Natural killer cell treated with Interleukin-12 subunit alpha and Interleukin-12 subunit beta and Interleukin-15 and Interleukin-18, amount 100 ng/mL, for 72 hours (primary cell): ENCODE measurements around the gene KCNAB2. TPM values are rescaled to one million over a fixed set of nuclear protein-coding genes. Genes with fewer than 3 reads are reported as not detected.
"Not testable (repeated sequence)": the region's sequence is repeated elsewhere in the genome, so short reads cannot be mapped to it uniquely, and the experiment has no call there.

Source experiments
- ATAC-seq, 2 donors: fragments of 150-1000 bp; cut with Tn5 transposase in 1 of 2; sonication (Bioruptor Pico), chemical (Tn5 transposase) in 1 of 2; 2 replicates each; pipeline ENCODE4 v1.10.0; 2021
- DNase-seq: peaks from one replicate; pipeline ENCODE4 v3.0.0; 2022; ENCODE audit warnings: low spot score
- H3K27ac Mint-ChIP-seq, 2 donors: 1 replicate in 1 of 2; 2 replicates in 1 of 2; pipeline ENCODE4 v1.8.0; 2022; ENCODE audit warnings: mixed read lengths in 2 of 2, mild to moderate bottlenecking in 1 of 2, moderate library complexity in 1 of 2
- H3K27me3 Mint-ChIP-seq, 2 donors: 1 replicate in 1 of 2; 2 replicates in 1 of 2; pipeline ENCODE4 v1.8.0; 2022; ENCODE audit warnings: mixed read lengths in 2 of 2
- H3K36me3 Mint-ChIP-seq: one replicate; pipeline ENCODE4 v1.8.0; 2022; ENCODE audit warnings: mixed read lengths
- H3K4me1 Mint-ChIP-seq, 2 donors: 1 replicate in 1 of 2; 2 replicates in 1 of 2; pipeline ENCODE4 v1.8.0; 2022; ENCODE audit warnings: low read depth in 2 of 2, mixed read lengths in 2 of 2, mild to moderate bottlenecking in 1 of 2
- H3K4me3 Mint-ChIP-seq: one replicate; pipeline ENCODE4 v1.8.0; 2022; ENCODE audit warnings: mixed read lengths
- H3K9me3 Mint-ChIP-seq: 2 replicates; pipeline ENCODE4 v1.8.0; 2022; ENCODE audit warnings: mixed read lengths
- total RNA-seq, 2 donors: library from RNA; stranded (reverse); gene quantifications; one replicate each; pipeline ENCODE4 v1.2.3, GENCODE V29; 2022

Gene KCNAB2
- total RNA-seq, 2 donors from 2014 or later = 157 to 360 TPM

- H3K36me3 Mint-ChIP-seq, H3K9me3 Mint-ChIP-seq, H3K4me3 Mint-ChIP-seq, H3K27me3 Mint-ChIP-seq, DNase-seq, ATAC-seq: not testable (repeated sequence)
- peak overlapping the region; percentile 2 to 45 for H3K27ac Mint-ChIP-seq
- peaks cover 11 to 14% of the 10 kb centered on the region in 2 donors for H3K4me1 Mint-ChIP-seq
Measured at GRCh38 chr1:6063532-6064053, 17.9 kb downstream of the KCNAB2 start.

GRCh38 chr1:6065093-6065858, 19.6 kb downstream of the KCNAB2 start:
- peaks cover 4% of the 10 kb centered on the region for H3K36me3 Mint-ChIP-seq
- H3K4me3 Mint-ChIP-seq = no peak overlapping the region
- H3K27ac Mint-ChIP-seq = no peak overlapping the region

DNA sequence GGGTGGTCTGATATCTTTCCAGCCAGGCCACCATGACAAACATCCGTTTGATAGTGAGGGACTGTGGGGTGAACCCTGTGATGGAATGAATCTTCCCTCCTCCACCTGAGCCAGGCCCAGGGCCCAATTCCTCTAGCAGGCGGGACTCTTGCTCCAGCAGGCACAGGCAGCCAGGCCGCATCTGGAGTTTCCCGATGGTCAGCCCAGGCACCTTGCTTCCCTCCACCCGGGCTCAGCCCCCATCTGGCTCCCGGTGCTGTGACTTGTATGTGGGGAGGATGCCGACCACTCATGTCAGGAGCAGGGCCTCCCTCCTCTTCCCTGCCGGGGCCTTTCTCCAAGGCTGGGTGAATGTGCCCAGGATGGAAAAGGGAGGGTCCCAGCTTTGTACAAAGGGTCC, 21.0 kb downstream of the KCNAB2 start:
- no peaks in the 10 kb centered on the region for H3K27me3 Mint-ChIP-seq
- no peak overlapping the region for H3K27ac Mint-ChIP-seq
- H3K36me3 Mint-ChIP-seq = peaks cover 4% of the 10 kb centered on the region
- ATAC-seq (no peak), DNase-seq (no peak)
- H3K9me3 Mint-ChIP-seq = no peaks in the 10 kb centered on the region
- H3K4me1 Mint-ChIP-seq = peaks cover 5 to 11% of the 10 kb centered on the region in 2 donors
- no peak overlapping the region for H3K4me3 Mint-ChIP-seq

More at GRCh38 chr1:6065093-6065858, 19.6 kb downstream of the KCNAB2 start:
- DNase-seq = no peak
- no peak for ATAC-seq
- no peaks in the 10 kb centered on the region for H3K9me3 Mint-ChIP-seq
- H3K27me3 Mint-ChIP-seq = no peaks in the 10 kb centered on the region
- peaks cover 6 to 11% of the 10 kb centered on the region in 2 donors for H3K4me1 Mint-ChIP-seq

- H3K9me3 Mint-ChIP-seq = no peaks in the 10 kb centered on the region
- no peaks in the 10 kb centered on the region for H3K27me3 Mint-ChIP-seq
- peaks cover 5 to 11% of the 10 kb centered on the region in 2 donors for H3K4me1 Mint-ChIP-seq
- no peak overlapping the region for H3K27ac Mint-ChIP-seq
- peaks cover 4% of the 10 kb centered on the region for H3K36me3 Mint-ChIP-seq
- H3K4me3 Mint-ChIP-seq = no peak overlapping the region
- DNase-seq (no peak), ATAC-seq (no peak)
Measured at GRCh38 chr1:6068073-6068472, 22.4 kb downstream of the KCNAB2 start.

DNA sequence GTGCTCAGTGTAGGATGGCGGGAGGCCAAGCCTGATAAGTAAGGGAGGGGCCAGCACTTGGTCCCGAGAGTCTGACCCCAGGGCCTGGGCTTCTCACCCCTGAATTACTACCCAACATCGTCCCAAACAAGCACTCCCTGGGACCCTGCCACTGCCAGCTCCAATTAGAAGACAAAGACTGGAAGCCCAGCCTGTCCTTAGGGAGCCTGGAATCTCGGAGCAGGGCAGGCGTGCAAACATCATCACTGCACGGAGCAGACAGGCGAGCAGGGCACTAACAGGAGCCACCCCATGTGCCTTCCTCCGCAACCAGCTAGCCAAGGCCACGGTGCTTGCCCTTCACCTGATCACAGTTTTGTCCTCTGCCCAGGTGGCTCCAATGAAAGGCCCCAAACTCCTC, 23.2 kb downstream of the KCNAB2 start:
- H3K4me1 Mint-ChIP-seq = peaks cover under 1 to 5% of the 10 kb centered on the region in 2 donors
- H3K36me3 Mint-ChIP-seq = no peaks in the 10 kb centered on the region
- H3K27me3 Mint-ChIP-seq = no peaks in the 10 kb centered on the region
- H3K27ac Mint-ChIP-seq = peak overlapping the region in 1 of 2 donors; percentile 43
- no peak for ATAC-seq
- no peak for DNase-seq
- H3K9me3 Mint-ChIP-seq = no peaks in the 10 kb centered on the region
- H3K4me3 Mint-ChIP-seq = no peak overlapping the region

- DNase-seq (no peak), ATAC-seq (no peak)
- no peak overlapping the region for H3K4me3 Mint-ChIP-seq
- H3K9me3 Mint-ChIP-seq = no peaks in the 10 kb centered on the region
- H3K4me1 Mint-ChIP-seq = peaks cover 0 to 4% of the 10 kb centered on the region in 2 donors
- H3K36me3 Mint-ChIP-seq = no peaks in the 10 kb centered on the region
- no peaks in the 10 kb centered on the region for H3K27me3 Mint-ChIP-seq
- H3K27ac Mint-ChIP-seq = peak overlapping the region in 1 of 2 donors; percentile 43
Measured at GRCh38 chr1:6069573-6069972, 23.9 kb downstream of the KCNAB2 start.

DNA sequence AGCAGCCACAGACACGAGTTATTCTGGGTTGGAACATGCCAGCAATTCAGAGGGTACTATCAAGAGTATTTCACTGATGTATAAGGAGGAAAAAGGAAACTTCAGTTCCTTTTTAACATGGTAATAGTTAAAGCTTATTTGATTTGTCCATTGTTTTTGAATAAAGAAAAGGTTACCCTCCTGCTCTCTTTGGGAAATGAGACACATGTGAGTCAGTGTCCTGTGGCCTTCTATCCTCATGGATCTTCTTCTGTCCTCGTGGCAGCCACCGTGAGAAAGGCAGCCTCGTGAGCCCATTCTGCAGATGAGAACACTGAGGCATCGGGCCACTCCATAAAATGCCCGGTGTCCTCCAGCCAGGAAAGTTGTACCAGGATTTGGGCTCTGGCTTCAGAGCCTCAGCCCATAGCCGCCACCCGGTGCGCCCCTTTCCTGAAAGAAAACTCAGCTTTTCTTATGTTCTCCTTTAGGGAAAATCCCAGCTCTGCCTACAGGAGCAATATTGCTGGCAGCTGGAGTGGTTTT, 24.8 kb downstream of the KCNAB2 start:
- H3K27ac Mint-ChIP-seq = no peak overlapping the region
- H3K27me3 Mint-ChIP-seq = no peaks in the 10 kb centered on the region
- H3K4me1 Mint-ChIP-seq = peaks cover 0 to 10% of the 10 kb centered on the region in 2 donors
- H3K36me3 Mint-ChIP-seq = no peaks in the 10 kb centered on the region
- no peak for DNase-seq
- H3K9me3 Mint-ChIP-seq = no peaks in the 10 kb centered on the region
- no peak overlapping the region for H3K4me3 Mint-ChIP-seq
- ATAC-seq = no peak

- Mint-ChIP-seq H3K4me1 (peaks cover 0 to 14% of the 10 kb centered on the region in 2 donors), H3K27me3 (no peaks in the 10 kb centered on the region), H3K4me3 (no peak overlapping the region), H3K27ac (no peak overlapping the region), H3K36me3 (no peaks in the 10 kb centered on the region), H3K9me3 (no peaks in the 10 kb centered on the region)
- DNase-seq = no peak
- ATAC-seq = no peak
Measured at GRCh38 chr1:6071219-6071618, 25.5 kb downstream of the KCNAB2 start.

DNA sequence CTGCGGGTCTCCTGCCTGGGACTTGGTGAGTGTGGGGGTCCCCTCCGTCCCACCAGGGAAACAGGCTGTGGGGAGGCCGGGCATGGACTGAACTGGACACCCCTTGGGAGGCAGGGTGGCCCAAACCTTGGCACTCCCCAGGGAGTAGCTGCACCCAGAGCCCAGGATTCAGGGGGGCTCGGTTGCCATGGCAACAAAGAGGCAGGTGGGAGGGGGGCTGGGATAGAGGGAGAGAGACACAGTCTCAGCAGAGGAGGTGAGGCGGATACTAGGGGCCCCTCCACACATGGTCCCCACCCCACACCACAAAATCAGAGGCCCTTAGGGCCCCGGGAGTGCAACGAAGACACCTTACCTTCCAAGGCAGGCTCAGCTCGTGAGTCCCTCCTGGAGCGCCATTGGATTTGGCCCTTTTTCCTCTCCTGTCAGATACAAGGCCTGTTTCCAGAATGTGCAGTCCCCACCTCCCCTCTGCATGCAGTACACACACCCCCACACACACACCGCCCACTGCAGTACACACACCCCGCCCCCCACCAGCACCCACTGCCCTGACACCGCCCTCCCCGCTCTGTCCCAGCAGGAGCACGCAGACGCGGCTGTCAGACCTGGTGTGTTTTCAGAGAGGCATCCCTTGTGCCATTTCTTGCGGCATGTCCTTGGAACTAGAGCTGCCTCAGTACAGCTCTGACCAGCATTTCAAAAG, 27.2 kb downstream of the KCNAB2 start:
- Mint-ChIP-seq H3K9me3 (no peaks in the 10 kb centered on the region), H3K27me3 (no peaks in the 10 kb centered on the region), H3K4me3 (no peak overlapping the region), H3K4me1 (peaks cover 5 to 10% of the 10 kb centered on the region in 2 donors), H3K27ac (no peak overlapping the region), H3K36me3 (no peaks in the 10 kb centered on the region)
- DNase-seq = no peak
- peak in 1 of 2 donors; percentile 11 for ATAC-seq

GRCh38 chr1:6073480-6074053, 27.9 kb downstream of the KCNAB2 start:
- Mint-ChIP-seq H3K27me3 (no peaks in the 10 kb centered on the region), H3K27ac (no peak overlapping the region), H3K4me3 (no peak overlapping the region), H3K36me3 (no peaks in the 10 kb centered on the region), H3K9me3 (no peaks in the 10 kb centered on the region), H3K4me1 (peaks cover 10 to 11% of the 10 kb centered on the region in 2 donors)
- ATAC-seq = no peak
- no peak for DNase-seq

- H3K4me1 Mint-ChIP-seq = peaks cover 10 to 14% of the 10 kb centered on the region in 2 donors
- DNase-seq (no peak), ATAC-seq (no peak)
- no peaks in the 10 kb centered on the region for H3K27me3 Mint-ChIP-seq
- no peak overlapping the region for H3K27ac Mint-ChIP-seq
- H3K4me3 Mint-ChIP-seq = no peak overlapping the region
- no peaks in the 10 kb centered on the region for H3K36me3 Mint-ChIP-seq
- H3K9me3 Mint-ChIP-seq = no peaks in the 10 kb centered on the region
Measured at GRCh38 chr1:6074192-6074901, 28.7 kb downstream of the KCNAB2 start.

DNA sequence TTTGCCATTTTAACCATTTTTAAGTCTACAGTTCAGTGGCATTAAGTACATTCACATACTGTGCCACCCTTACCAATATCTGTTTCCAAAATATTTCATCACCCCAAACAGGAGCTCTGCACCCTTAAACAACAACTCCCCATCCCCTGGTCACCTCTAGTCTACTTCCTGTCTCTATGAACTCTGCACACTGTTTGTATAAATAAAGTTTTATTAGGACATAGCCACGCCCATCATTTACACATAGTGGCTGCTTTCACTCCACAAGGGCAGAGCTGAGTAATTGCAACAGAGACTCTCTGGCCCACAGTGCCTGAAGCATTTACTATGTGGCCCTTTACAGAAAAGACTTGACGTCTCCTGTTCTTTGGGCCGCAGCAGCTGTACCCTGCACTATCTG, 30.1 kb downstream of the KCNAB2 start:
- Mint-ChIP-seq H3K4me1 (peaks cover 10 to 14% of the 10 kb centered on the region in 2 donors), H3K36me3 (no peaks in the 10 kb centered on the region), H3K27ac (no peak overlapping the region), H3K9me3 (no peaks in the 10 kb centered on the region), H3K4me3 (no peak overlapping the region), H3K27me3 (no peaks in the 10 kb centered on the region)
- no peak for ATAC-seq
- no peak for DNase-seq

DNA sequence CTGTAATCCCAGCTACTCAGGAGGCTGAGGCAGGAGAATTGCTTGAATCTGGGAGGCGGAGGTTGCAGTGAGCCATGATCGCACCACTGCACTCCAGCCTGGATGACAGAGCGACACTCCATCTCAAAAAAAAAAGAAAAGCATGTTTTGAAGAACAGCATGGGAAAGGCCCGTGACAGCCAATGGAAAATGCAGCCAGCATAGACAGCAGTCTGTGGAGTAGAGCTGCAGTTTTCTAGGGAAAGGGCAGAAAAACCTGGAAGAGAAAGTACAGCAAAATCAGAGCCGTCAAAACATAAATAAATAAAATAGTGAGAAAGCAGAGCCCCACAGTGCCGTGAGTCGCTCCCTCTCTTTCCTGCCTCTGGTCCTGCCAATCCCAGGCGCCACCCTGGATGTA, 31.4 kb downstream of the KCNAB2 start:
- Mint-ChIP-seq H3K4me1 (peaks cover 10 to 14% of the 10 kb centered on the region in 2 donors), H3K27ac (peak overlapping the region in 1 of 2 donors; percentile 58)
- not testable (repeated sequence) for H3K27me3 Mint-ChIP-seq, H3K9me3 Mint-ChIP-seq, H3K4me3 Mint-ChIP-seq, ATAC-seq, DNase-seq, H3K36me3 Mint-ChIP-seq
